ENCODE results near the gene TTC27.

TTC27 gene

DNA sequence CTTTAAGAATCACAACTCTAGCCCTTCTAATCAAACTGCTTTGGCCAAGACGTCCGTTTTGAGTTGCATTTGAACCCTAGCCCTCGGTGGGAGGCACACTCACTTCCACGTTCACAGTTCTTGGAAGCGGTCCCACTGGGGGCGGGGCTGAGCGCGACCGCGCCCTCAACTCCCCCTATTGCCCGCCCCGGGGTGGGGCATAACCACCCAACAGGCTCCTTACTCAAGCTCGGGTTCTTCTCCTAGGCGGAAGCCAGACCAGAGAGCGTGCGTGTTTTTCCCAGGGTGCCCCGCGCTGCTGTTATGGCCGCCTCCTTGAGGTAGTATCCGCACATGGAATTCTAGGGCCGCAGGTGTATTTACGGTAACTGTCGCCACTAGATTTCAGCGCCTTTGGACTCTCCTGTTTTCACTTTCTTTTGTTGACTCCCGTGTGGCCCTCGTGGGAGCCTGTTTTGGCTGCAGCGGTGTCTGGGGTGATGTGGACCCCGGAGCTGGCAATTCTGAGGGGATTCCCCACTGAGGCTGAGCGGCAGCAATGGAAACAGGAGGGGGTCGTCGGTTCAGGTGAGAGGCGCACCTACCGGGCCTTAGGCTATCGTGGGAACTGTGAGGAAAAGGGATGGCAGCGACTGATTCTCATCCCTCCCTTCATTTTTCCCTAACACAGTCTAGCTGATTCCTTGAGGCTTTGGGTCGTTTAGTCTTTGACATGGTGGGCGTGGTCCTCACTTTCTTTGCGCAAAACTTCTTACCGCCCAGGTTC is at the start of gene TTC27:
TSS of gene TTC27 (plus strand) at position 237 of the 766 bp plus-strand sequence. CDS start at position 480, 243 bp downstream.
- H3K27ac ChIP-seq = peak within 1 kb of the TSS; percentile 58
- H4K20me1 ChIP-seq = no peaks in the 10 kb centered on the region
- peak within 1 kb of the TSS; percentile 84 for H3K9ac ChIP-seq
- H3K4me2 ChIP-seq = peak within 1 kb of the TSS; percentile 87
- peaks cover 23% of the 10 kb centered on the region for H3K4me1 ChIP-seq
- no peaks in the 10 kb centered on the region for H3K9me3 ChIP-seq
- H3K36me3 ChIP-seq = peaks cover 26% of the 10 kb centered on the region
- peak within 1 kb of the TSS; percentile 96 for H3K4me3 ChIP-seq
- no peak for TF ChIP-seq Cebpa-rat (IDR thresholded peaks at IDR 0.05)
- H3K27me3 ChIP-seq = no peaks in the 10 kb centered on the region

DNA sequence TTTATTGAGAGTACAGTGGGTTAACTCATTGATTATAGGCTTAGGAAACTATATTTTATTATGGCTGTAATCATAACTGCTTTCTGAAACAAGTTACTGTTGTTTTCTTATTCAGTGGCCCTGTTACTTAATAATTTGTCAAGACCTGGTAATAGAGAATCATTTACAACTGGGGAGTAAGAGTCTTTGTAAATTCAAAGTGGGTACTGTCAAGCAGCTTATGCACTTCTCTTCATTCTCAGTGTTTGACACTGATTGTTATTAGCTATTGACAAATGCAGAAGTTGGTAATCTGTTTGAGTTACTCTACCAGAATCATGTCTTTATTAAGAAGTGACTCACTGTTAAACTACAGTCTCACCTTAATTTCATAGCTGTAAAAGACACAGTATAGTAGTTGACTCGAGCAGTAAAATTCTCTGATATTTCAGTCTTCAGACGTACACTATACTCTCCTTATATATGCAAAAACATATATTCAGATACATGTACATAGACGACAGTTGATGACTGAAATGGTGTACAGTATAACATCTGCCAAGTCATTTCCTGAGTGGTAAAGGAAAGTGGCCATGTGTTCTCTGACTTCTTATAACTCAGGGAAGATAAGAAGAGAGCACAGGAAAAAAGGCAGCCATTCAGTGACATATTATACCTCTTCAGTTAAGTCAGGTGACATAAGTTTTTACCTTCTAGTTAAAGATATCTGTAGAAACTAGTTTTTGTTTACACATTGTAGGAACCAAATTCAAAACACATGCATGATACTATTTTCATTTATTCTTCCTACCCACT is 36.0 kb upstream of the TTC27 start:
- Histone ChIP-seq H3K4me3 (no peak overlapping the region), H3K4me2 (peak overlapping the region; percentile 21), H4K20me1 (no peaks in the 10 kb centered on the region), H3K4me1 (peaks cover 15% of the 10 kb centered on the region), H3K27ac (peak overlapping the region; percentile 50), H3K9me3 (no peaks in the 10 kb centered on the region), H3K27me3 (no peaks in the 10 kb centered on the region), H3K9ac (no peak overlapping the region), H3K36me3 (peaks cover 27% of the 10 kb centered on the region)
- TF ChIP-seq Cebpa-rat (IDR thresholded peaks at IDR 0.05) = no peak

DNA sequence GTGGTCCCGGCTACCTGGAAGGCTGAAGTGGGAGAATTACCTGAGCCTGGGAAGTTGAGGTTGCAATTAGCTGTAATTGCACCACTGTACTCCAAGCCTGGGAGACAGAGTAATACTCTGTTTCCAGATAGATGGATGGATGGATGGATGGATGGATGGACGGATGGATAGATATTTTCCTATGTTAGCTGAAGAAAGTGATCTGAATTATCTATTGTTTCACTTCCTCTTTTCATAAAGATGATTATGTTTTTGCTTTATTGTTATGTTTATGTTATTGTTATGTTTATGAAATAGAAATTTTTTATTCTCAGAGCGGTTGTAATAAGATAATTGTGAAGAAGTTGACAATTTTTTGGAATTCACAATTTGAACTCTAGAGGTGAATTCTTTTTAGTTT is 33.3 kb upstream of the TTC27 start:
- H4K20me1 ChIP-seq = no peaks in the 10 kb centered on the region
- H3K9me3 ChIP-seq = no peaks in the 10 kb centered on the region
- TF ChIP-seq Cebpa-rat (IDR thresholded peaks at IDR 0.05) = no peak
- no peak overlapping the region for H3K27ac ChIP-seq
- no peaks in the 10 kb centered on the region for H3K27me3 ChIP-seq
- peaks cover 15% of the 10 kb centered on the region for H3K4me1 ChIP-seq
- no peak overlapping the region for H3K9ac ChIP-seq
- peaks cover 46% of the 10 kb centered on the region for H3K36me3 ChIP-seq
- H3K4me3 ChIP-seq = no peak overlapping the region
- H3K4me2 ChIP-seq = no peak overlapping the region

DNA sequence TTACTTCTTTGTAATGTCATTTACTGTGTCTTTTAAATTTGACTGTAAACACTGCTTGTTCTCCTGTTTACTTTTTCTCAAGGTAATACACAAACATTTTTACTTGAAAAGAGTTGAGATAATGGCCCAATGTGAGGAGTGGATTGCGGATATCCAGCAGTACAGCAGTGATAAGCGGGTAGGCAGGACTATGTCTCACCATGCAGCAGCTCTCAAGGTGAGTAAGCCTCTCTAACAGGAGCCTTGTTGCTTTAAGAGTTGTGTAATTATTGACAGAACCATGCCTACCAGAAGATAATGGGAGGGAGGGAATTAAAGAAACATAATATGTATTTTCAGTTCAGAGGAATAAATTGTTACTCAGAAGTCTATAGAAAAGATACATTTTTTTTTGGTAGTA is 16.5 kb upstream of the TTC27 start:
- Histone ChIP-seq H3K27ac (no peak overlapping the region), H3K9ac (no peak overlapping the region), H3K9me3 (no peaks in the 10 kb centered on the region), H3K4me1 (no peaks in the 10 kb centered on the region), H4K20me1 (peaks cover 4% of the 10 kb centered on the region; the same call in 1 of the 2 replicates), H3K4me3 (no peak overlapping the region), H3K27me3 (no peaks in the 10 kb centered on the region), H3K4me2 (no peak overlapping the region), H3K36me3 (peaks cover 97% of the 10 kb centered on the region)
- no peak for TF ChIP-seq Cebpa-rat (IDR thresholded peaks at IDR 0.05)

DNA sequence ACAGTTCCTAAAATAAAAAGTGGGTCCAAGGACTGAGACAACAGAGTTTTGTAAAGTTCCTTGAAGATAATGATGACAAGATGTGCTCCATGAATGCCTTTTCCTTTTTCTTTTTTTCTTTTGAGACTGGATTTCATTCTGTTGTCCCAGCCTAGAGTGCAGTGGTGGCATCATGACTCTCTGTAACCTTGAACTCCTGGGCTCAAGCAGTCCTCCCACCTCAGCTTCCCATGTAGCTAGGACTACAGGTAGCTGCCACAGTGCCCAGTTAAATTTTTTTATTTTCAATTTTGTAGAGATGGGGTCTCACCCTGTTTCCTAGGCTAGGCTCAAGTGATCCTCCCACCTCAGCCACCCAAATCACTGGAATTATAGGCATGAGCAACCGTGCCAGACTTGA is 16.1 kb upstream of the TTC27 start:
- H3K36me3 ChIP-seq = peaks cover 97% of the 10 kb centered on the region
- H3K4me3 ChIP-seq = no peak overlapping the region
- H3K9me3 ChIP-seq = no peaks in the 10 kb centered on the region
- no peaks in the 10 kb centered on the region for H3K4me1 ChIP-seq
- no peak overlapping the region for H3K9ac ChIP-seq
- H3K27me3 ChIP-seq = no peaks in the 10 kb centered on the region
- no peak overlapping the region for H3K4me2 ChIP-seq
- TF ChIP-seq Cebpa-rat (IDR thresholded peaks at IDR 0.05) = no peak
- H4K20me1 ChIP-seq = peaks cover 4% of the 10 kb centered on the region; the same call in 1 of the 2 replicates
- H3K27ac ChIP-seq = no peak overlapping the region

DNA sequence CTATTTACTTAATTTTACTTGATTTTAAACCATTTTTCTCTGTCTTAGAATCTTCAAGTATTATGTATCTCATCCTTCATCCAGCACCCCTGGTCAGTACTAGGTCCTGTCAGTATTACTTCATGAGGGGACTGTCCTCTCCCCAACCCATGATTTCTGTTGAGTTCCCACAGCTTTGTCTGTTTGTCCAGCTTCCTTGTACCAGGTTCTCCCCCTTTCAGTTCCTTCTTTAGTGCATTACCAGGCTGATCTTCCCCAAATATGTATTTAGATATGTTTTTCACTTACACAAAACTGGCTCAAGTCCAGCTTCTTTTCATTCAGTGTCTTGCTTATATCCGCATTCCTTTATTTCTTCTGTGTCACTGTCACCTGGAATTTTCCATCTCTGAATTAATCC is 13.8 kb upstream of the TTC27 start:
- Histone ChIP-seq H3K36me3 (peaks cover 96% of the 10 kb centered on the region), H3K4me3 (no peak overlapping the region), H3K9ac (no peak overlapping the region), H3K4me2 (no peak overlapping the region), H3K4me1 (no peaks in the 10 kb centered on the region), H4K20me1 (peaks cover 4% of the 10 kb centered on the region; the same call in 1 of the 2 replicates), H3K27me3 (no peaks in the 10 kb centered on the region), H3K27ac (no peak overlapping the region), H3K9me3 (no peaks in the 10 kb centered on the region)
- TF ChIP-seq Cebpa-rat (IDR thresholded peaks at IDR 0.05) = no peak

DNA sequence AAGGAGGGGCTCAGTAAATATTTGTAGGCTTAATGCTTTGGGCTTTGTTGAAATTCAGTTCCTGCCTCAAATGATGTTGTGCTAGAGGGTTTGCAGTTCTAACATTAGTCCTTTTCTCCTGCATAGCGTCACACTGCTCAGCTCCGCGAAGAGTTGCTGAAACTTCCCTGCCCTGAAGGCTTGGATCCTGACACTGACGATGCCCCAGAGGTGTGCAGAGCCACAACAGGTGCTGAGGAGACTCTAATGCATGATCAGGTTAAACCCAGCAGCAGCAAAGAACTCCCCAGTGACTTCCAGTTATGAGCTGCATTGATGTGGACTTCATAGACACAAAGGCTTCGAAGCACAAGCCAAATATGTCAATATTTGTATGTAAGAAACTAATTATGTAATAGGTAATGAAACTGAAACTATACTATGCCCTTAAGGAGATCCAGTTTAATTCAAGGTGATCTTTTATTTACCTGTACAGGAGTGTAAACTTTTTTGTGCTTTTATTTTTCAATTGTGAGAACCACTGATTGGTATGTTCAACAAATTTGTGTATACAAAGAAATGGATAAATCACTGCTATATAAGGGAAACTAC is 10.2 kb upstream of the TTC27 start:
- Histone ChIP-seq H3K27ac (no peak overlapping the region), H4K20me1 (peaks cover 4% of the 10 kb centered on the region; the same call in 1 of the 2 replicates), H3K27me3 (no peaks in the 10 kb centered on the region), H3K4me1 (no peaks in the 10 kb centered on the region), H3K9me3 (no peaks in the 10 kb centered on the region), H3K4me2 (no peak overlapping the region), H3K36me3 (peaks cover 83% of the 10 kb centered on the region), H3K9ac (no peak overlapping the region), H3K4me3 (no peak overlapping the region)
- no peak for TF ChIP-seq Cebpa-rat (IDR thresholded peaks at IDR 0.05)

DNA sequence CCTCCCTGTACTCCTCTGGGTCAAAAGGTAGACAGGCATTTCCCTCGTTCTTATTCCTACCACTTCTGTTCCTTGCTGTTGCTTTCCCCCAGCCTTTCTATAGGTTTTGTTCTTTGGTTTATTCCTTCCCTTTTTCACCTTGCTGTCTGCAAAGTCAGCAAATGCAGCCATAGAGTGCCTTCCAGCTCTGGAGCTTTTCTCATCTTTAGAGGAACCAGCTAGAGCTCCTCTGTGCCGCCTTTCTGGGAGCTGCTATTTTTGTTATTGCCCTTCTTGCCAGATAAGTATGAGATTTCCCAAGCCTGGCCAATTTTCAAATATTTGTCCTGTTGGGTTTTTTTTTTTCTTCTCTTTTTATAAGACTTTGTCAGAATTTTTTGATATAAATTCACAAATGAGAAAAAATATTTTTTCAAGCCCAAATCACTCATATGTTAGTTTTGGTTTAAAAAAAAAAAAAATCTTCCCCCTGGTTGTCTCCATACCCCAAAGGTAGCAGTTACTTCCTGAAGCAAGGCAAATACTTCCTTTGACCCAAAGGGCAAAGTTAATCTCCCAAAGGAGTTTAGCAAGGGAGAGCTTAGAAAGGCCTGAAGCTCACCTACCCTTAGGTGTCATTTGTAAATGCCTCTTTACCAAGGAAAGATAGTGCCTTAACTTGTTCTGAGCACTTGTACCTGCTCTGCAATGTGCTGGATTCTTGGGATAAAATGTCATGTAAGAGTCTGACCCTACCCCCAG is 5.1 kb upstream of the TTC27 start:
- Histone ChIP-seq H3K27me3 (no peaks in the 10 kb centered on the region), H3K9me3 (no peaks in the 10 kb centered on the region), H3K9ac (no peak overlapping the region), H3K4me3 (no peak overlapping the region), H3K4me1 (0 out of 2 replicates have a peak, but pooled peaks cover 6% of the 10 kb centered on the region), H3K4me2 (no peak overlapping the region), H3K27ac (no peak overlapping the region), H3K36me3 (peaks cover 45% of the 10 kb centered on the region), H4K20me1 (no peaks in the 10 kb centered on the region)
- no peak for TF ChIP-seq Cebpa-rat (IDR thresholded peaks at IDR 0.05)

DNA sequence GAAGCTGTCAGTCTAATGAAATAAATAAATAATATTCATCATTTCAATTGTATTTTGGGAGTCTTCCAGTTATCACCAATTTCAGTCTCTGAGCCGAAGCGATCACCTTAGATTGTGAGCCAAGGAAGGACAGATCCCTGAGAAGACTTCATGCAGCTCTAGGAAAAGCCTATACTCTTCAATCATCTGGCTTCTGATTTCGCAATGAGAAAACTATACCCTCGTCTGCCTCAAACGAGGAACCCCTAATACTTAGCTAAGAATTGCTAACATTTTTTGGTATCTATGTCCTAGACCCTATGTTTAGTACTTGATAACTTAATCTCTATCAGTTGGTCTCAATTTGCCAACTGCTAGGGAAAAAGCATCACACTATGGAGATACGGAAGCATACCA is 4.5 kb upstream of the TTC27 start:
- Histone ChIP-seq H3K36me3 (peaks cover 42% of the 10 kb centered on the region), H3K27me3 (no peaks in the 10 kb centered on the region), H3K9ac (no peak overlapping the region), H4K20me1 (no peaks in the 10 kb centered on the region), H3K27ac (no peak overlapping the region), H3K4me2 (no peak overlapping the region), H3K4me1 (0 out of 2 replicates have a peak, but pooled peaks cover 6% of the 10 kb centered on the region), H3K9me3 (no peaks in the 10 kb centered on the region), H3K4me3 (no peak overlapping the region)
- peak; percentile 40; the same call in 1 of the 2 replicates for TF ChIP-seq Cebpa-rat (IDR thresholded peaks at IDR 0.05)
